Activated CD8-positive, alpha-beta memory T cell treated with anti-CD3 and anti-CD28 coated beads for 36 hours (primary cell): Measurements from ENCODE around the gene ELANE. TPM values are rescaled to one million over a fixed set of nuclear protein-coding genes. Genes with fewer than 3 reads are reported as not detected.
"Not testable (repeated sequence)": the region's sequence is repeated elsewhere in the genome, so short reads cannot be mapped to it uniquely, and the experiment has no call there.

Source experiments
- CTCF ChIA-PET: fragments of 350-600 bp; sonication (Branson Sonifier 250); formaldehyde crosslinking; loops from one replicate; lab custom pipeline; 2021; ENCODE audit warnings: antibody characterized with exemption; lab: Charles Lee
- POLR2A ChIA-PET: fragments of 350-600 bp; sonication (Branson Sonifier 250); formaldehyde crosslinking; loops from one replicate; lab custom pipeline; 2021; ENCODE audit warnings: antibody characterized with exemption; lab: Charles Lee
- total RNA-seq, 2 experiments: library from RNA; stranded (reverse); gene quantifications; one replicate each; pipeline ENCODE4 v1.2.3, GENCODE V29; 2021

Gene ELANE
- total RNA-seq, 2 experiments from 2014 or later: not detected

DNA sequence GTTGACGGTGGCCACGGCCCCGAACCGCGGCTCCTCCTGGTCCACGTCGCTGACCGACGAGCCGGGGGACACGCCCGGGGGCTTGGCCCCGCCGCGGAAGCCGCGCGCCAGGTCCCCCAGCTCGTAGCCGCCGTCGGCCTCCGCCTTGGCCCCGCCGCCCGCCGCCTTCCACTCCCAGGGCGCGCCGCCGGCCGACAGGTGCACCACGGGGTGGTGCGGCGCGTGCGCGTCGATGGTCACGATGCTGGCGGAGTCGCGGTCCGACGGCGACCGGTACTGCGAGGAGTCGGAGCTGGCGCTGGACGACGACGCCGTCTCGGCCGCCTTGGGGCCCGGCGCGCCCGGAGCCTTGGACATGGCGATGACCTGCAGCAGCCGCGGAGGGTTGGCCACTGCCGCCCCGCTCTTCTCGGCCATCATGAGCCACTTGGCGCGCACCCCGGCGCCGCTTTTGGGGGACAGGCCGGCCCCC lies 39.3 kb upstream of the ELANE start:
- ChIA-PET CTCF (no interaction called here), POLR2A (no interaction called here)

DNA sequence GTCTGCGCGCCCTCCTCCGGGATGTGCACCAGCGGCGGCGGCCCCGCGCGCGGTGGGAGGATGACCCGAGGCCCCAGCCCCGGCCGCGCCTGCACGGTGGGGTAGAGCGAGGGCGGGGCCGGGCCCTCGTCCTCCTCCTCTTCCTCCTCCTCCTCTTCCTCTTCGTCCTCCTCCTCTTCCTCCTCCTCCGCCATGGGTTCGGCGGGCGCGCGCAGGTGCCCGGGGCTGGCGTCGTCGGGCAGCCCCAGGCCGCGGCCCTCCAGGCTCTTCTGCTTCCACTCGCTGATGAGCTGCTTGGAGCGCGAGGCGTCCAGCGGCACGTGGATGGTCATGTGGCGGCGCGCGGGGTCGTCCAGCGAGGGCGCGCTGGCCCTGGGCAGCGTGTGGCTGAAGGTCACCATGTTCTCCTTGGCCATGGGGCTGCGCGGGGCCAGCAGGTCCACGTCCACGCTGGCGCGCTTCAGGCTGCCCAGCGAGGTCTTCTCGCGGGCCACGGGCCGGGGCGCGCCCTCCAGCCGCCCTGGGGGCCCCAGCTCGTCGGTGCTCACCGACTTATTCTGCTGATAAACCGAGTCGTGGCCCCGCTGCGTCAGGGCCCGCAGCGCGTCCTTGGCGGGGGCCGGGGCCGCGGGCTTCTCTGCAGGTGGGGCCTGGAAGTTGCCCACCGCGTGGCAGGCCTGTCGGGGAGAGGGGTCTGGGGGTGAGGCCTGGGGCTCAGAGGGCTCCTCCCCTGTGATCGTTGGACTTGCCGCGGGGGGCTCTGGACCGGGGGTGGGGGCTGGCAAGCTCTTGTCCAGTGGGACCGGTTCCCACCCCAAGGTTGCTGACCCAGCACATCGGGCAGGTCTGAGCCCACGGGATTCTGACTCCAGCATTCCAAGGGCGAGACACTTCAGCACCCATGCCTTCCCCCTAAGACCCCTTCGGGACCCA lies 38.6 kb upstream of the ELANE start:
- ChIA-PET POLR2A (interaction anchor here (0.6 kb wide), 1 partner anchor 11 kb away, joined by 3 read pairs; no protein-coding TSS in a partner anchor), CTCF (no interaction called here)

DNA sequence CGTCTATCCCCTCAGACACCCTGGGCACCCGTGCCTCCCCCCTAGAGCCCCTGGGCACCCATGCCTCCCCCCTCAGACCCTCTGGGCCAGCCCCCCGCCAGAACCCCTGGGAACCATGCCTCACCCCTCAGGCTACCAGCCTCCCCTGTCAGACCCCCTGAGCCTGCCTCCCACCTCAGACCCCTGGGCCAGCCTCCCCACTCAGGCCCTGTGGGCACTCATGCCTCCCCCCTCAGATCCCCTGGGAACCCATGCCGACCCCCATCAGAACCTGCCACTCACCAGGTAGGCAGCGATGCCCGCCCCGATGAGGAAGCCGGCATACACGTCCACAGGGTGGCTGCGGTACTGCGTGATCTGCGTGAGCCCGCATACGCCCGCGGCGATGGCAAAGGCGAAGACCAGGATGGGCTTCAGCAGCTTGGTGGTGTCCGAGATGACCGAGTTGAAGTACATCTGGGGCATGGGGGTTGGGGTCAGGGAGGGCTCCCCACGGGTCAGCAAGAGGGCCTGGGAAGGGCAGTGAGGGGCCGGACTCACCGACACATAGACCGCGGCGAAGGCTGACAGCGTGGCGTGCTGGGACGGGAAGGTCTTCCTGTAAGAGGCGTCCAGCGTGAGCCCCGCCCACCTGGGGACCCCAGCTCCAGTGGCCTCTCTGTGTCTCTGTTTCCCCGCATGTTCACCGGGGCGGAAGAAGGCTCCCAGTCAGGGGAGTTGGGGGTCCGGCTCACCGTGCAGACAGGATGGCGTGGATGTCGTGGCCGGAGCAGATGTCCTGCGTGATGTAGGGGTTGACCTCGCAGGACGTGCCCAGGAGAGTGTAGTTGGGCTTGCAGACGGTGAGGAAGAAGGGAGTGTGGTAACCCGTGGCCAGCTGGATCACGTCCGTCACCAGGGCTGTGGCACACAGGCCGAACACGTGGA lies 37.7 kb upstream of the ELANE start:
- ChIA-PET POLR2A (interaction anchor here (0.6 kb wide), 2 partner anchors 12 to 123 kb away, joined by 3 to 9 read pairs; no protein-coding TSS in a partner anchor), CTCF (no interaction called here)

DNA sequence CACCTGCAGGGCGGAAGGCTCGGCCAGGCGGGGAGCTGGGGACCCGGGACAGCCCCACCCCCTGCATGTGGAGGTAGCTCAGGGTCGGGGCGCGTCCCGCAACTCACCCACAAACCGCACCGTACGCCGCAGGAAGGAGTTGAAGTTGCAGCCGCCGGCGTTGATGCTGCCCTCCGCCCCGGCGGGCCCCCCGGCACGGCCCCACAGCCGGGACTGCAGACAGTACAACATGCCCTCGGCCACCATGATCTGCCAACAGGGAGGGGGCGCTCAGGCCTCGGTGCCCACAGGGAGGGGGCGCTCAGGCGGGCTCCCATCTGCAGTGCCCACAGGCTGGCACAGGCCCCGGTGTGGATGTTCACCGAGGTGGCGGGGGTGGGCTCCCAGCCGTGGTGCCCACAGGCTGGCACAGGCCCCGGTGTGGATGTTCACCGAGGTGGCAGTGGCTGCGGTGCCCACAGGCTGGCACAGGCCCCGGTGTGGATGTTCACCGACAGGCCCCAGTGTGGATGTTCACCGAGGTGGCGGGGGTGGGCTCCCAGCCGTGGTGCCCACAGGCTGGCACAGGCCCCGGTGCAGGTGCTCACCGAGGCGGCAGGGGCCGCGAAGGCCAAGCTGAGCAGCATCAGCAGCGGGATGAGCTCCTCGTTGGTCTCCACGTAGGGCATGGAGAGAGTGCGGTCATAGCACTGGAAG lies 36.9 kb upstream of the ELANE start:
- CTCF ChIA-PET: no interaction called here
- POLR2A ChIA-PET: interaction anchor here (0.6 kb wide), 1 partner anchor 123 kb away, joined by 9 read pairs; no protein-coding TSS in a partner anchor

DNA sequence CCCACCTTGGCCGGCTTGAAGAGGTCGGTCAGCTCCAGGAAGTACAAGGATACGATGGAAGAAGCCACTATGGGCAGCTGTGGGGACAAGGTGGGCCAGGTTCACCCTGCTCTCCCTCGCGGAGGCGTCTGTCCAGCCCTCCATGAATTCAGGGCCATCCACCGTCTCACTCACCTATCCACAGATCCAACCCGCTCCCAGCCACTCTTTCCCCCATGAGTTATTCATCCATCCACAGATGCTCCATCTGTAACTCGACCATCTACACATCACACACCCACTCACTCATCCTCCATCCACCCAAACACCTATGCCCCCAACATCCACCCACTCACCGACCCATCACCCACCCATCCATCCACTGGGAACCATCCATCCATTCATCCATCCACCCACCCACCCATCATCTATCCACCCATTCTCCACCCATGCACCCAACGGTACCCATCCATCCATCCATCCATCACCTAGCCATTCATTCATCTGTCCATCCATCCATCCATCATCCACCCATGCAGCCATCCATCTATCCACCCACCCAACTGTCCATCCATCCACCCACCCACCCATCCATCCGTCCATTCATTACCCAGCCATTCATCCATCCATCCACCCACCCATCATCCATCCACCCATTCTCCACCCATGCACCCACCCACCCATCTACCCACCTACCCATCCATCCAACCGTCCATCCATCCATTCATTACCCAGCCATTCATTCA lies 36.2 kb upstream of the ELANE start:
- ChIA-PET POLR2A (no interaction called here), CTCF (no interaction called here)

DNA sequence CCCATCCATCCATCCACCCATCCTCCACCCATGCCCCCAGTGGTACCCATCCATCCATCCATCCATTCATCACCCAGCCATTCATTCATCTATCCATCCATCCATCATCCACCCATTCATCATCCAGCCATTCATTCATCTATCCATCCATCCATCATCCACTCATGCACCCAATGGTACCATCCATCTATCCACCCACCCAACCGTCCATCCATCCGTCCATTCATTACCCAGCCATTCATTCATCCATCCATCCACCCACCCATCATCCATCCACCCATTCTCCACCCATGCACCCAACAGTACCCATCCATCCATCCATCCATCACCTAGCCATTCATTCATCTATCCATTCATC lies 35.6 kb upstream of the ELANE start:
- CTCF ChIA-PET: no interaction called here
- POLR2A ChIA-PET: no interaction called here

DNA sequence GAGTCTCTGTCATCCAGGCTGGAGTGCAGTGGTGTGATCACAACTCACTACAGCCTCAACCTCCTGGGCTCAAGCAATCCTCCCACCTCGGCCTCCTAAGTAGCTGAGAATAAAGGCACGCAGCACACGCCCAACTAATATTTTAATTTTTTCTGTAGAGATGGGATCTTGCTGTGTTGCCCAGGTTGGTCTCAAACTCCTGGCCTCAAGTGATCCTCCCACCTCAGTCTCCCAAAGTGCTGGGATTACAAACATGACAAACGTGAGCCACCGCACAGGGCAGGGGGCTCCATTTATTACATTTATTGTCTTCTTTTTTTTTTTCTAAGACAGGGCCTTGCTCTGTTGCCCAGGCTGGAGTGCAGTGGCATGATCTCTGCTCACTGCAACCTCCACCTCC lies 31.9 kb upstream of the ELANE start:
- POLR2A ChIA-PET: not testable (repeated sequence)
- CTCF ChIA-PET: interaction anchor here (0.5 to 1.9 kb wide), 3 partner anchors 44 to 163 kb away, joined by 3 to 4 read pairs (median 4); no protein-coding TSS in a partner anchor

DNA sequence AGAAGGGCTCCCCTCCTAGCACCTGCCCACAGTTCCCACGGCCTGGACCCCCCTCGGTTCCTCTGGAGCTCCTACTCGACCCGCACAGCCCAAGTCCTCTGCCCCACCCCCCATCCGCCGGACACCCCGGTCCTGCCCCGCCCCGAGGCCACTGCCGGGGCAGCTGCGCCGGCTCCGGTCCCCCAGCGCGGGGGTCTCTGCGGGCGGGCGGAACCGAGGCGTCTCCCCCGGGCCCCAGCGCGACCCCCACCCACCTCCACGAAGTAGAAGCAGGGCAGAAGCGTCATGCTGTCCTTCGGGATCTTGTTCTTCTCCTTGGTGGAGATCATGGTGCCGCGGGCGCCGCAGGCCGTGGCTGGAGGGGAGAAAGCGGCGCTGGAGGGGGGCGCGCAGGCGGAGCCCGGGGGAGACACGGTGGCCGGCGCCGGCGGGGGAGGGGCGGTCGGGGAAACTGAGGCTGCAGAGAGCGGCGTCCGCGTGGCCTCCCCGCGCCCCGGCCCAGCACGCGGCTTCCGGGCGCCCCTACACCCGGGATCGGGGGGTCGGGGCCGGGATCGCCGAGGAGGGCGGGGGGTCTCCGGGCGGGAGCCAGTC lies 30.8 kb upstream of the ELANE start:
- ChIA-PET CTCF (interaction anchor here (1.9 kb wide), 1 partner anchor 162 kb away, joined by 4 read pairs; no protein-coding TSS in a partner anchor), POLR2A (no interaction called here)

DNA sequence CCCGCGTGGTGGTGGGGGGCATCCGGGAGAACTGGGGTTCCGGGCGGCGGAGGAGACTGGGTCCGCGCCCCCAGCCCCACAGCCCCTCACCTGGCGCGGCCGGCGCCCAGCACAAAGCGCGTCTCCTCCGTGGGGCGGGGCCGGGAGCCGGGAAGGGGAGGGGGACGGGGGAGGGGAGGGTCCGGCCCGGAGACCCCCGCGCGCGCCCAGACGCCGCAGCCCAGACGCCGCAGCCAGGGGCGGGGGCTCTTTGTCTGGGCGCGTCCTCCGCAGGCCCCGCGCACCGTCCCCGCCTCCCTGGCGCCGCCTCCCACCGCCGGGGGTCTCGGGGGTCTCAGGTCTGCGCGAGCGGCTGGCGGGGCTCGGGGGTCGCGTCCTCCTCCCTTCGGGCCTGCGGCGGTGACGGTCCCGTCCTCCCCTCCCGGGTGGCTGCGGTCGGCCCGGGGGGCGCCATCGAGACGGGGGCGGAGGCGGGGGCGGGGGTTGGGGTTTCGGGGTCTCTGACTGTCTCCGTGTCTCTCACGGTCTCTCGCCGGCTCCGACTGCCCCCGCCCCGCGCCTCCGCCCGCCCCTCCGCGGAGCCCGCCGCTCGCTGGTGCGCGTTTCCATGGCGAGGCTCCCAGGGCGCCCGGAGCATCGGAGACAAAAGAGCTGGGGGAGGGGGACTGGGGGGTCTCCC lies 30.1 kb upstream of the ELANE start, which contains the start of gene PLPPR3:
Gene PLPPR3, minus strand, starts transcription at position 131 of the 679 bp plus-strand sequence. CDS start 396 bp downstream, outside the sequence.
- CTCF ChIA-PET: no interaction called here
- POLR2A ChIA-PET: no interaction called here

DNA sequence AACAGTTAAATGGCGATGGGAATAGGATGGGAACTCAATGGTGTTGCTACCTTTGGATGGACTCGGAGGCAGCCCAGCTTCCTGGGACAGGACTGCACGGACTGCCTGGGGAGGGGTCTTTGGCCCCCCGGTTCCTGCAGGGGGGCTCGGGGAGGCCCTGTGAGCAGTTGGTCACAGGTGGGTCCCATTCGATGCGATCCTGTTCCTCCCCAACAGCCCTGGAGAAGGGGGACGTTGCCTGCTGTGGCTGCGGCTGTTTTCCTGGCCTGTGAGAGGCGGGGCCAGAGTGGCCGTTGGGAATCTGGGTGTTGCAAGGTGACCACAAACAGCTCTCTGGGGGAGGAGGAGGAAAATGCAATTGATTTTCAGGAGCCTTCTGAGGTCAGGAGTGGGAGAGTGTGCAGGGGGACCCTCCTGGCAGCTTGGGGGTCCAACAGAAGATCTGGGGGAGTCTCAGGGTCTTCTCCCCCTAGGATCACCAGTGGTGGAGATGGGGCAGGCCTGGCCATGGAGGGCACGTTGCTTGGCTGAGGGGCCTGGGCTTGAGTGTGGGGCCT lies 28.5 kb upstream of the ELANE start:
- ChIA-PET CTCF (no interaction called here), POLR2A (no interaction called here)

DNA sequence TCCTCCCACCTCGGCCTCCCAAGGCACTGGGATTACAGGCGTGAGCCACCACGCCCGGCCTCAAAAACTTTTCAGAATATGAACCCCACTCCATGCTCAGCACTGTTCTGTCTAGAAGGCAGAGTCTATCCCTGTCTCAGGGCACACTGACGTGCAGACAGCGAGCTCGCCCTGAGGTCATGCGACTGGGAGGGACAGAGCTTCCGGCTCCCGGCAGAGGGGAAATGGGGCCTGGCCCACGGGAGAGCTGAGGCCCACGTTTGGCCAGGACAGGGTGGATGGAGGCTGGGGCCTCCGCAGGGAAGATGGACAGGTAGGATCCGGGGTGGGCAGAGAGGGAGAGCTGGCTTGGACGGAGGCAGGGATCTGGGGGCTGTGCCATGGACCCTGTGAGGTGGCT lies 27.2 kb upstream of the ELANE start:
- ChIA-PET CTCF (no interaction called here), POLR2A (no interaction called here)

DNA sequence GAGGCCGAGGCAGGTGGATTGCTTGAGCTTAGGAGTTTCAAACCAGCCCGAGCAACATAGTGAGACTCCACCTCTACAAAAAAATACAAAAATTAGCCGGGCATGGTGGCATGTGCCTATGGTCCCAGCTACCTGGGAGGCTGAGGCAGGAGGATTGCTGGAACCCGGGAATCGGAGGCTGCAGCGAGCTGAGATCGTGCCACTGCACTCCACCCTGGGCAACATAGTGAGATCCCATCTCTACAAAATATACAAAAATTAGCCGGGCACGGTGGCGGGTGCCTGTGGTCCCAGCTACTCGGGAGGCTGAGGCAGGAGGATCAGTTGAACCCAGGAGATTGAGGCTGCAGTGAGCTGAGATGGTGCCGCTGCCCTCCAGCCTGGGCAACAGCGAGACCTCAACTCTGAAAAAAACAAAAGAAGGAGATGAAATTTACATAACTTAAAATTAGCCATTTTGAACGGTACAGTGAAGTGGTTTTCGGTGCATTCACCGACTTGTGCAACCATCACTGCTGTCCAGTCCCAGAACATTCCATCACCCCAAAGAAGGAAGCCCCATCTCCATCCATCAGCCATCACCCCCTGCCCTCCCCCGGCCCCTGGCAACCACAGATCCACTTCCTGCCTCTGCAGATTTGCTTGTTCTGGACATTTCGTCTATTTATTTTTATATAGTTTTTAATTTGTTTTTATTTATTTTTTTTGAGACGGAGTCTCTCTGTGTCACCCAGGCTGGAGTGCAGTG lies 26.0 kb upstream of the ELANE start:
- POLR2A ChIA-PET: interaction anchor here (0.7 kb wide), 1 partner anchor 8 kb away, joined by 3 read pairs; no protein-coding TSS in a partner anchor
- CTCF ChIA-PET: no interaction called here

DNA sequence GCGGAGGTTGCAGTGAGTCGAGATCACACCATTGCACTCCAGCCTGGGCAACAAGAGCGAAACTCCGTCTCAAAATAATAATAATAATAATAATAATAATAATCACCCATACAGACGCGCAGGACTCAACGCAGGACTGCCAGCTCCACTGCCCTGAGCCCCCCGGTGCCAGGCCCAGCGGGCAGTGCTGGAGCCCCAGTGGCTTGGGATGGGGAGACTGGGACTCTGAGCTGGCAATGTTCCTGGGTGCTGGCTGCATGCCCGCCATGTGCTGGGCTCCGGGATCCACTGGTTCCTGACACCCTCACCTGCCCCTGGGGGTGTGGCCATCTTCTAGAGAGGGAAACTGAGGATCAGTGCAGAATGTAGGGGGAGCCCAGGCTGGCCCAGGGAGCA lies 24.8 kb upstream of the ELANE start:
- CTCF ChIA-PET: interaction anchor here (0.5 kb wide), 1 partner anchor 253 kb away, joined by 3 read pairs; no protein-coding TSS in a partner anchor

DNA sequence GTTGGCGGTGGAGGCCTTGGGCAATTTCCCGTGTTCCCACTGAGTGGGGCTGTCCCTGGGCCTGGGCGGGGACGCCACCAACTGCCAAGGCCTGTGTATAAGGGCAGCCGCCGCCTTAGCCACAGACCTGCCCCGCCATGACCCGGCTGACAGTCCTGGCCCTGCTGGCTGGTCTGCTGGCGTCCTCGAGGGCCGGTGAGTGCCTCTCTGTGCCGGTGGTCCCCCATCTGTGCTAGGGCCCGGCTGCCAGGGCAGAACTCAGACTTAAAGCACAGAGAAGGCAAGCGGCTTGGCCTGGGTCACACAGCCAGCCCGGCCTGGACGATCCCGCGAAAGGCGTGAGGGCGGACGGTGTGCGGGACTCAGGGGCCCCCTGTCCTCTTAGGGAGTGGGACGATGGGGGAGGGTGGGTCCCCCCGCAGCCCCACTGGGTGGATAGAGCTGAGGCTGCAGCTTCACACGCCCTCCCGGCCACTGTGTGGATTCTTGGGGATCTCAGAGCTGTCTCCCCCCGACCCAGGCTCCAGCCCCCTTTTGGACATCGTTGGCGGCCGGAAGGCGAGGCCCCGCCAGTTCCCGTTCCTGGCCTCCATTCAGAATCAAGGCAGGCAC lies 24.3 kb upstream of the ELANE start, which contains the start of gene AZU1:
Gene AZU1, plus strand, starts transcription at position 128 of the 612 bp plus-strand sequence. Its CDS starts 10 bp downstream, at position 138.
- CTCF ChIA-PET: interaction anchor here (0.5 kb wide), 1 partner anchor 253 kb away, joined by 3 read pairs; no protein-coding TSS in a partner anchor

More for the DNA sequence above, 24.8 kb upstream of the ELANE start:
- POLR2A ChIA-PET: interaction anchor here (0.6 kb wide), 1 partner anchor 100 kb away, joined by 3 read pairs; no protein-coding TSS in a partner anchor

DNA sequence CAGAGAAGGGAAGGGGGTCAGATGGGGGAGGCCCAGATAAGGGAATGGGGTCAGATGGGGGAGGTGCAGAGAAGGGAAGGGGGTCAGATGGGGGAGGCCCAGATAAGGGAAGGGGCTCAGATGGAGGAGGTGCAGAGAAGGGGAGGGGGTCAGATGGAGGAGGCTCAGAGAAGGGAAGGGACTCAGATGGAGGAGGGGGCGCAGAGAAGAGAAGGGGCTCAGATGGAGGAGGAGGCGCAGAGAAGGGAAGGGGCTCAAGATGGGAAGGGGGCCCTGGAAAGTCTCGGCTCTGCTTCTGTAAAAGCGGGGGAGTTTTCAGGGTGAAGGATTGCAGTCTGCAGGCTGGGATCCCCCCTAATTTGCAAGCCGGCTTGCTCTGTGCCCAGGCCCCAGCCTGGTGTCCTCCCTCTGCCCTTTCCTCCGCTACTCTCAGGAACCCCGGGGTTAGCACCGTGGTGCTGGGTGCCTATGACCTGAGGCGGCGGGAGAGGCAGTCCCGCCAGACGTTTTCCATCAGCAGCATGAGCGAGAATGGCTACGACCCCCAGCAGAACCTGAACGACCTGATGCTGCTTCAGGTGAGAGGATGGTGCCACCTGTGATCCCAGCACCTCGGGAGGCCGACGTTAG lies 22.9 kb upstream of the ELANE start:
- CTCF ChIA-PET: no interaction called here
- POLR2A ChIA-PET: no interaction called here

More for the DNA sequence above, 24.3 kb upstream of the ELANE start, which contains the start of gene AZU1:
- POLR2A ChIA-PET: no interaction called here
